SK-N-SH (cell line): Measurements from ENCODE around the gene GFM1. TPM values are rescaled to one million over a fixed set of nuclear protein-coding genes. Genes with fewer than 3 reads are reported as not detected.

Source experiments
- CTCF ChIA-PET: fragments of 300-600, 350-600 bp; formaldehyde crosslinking; extraction: SDS; loops from one replicate; lab custom pipeline; 2021; lab: Yijun Ruan, JAX
- POLR2A ChIA-PET: fragments of 350-600 bp; sonication (Branson Sonifier 250); formaldehyde crosslinking; extraction: SDS; loops from one replicate; lab custom pipeline; 2020; ENCODE audit warnings: antibody characterized with exemption, inconsistent platforms; lab: Yijun Ruan, JAX
- DNase-seq: peaks from one replicate; pipeline ENCODE4 v3.0.0; 2012
- H2AFZ ChIP-seq: fragments of 200-600 bp; sonication (generic); 2 replicates; pipeline ENCODE4 v1.8.1; 2016; ENCODE audit warnings: antibody characterized with exemption, mild to moderate bottlenecking, low read depth
- H3F3A ChIP-seq: fragments of 200-600 bp; sonication (generic); replicated peaks from 2 replicates; pipeline ENCODE3; 2016; ENCODE audit warnings: antibody characterized with exemption, mild to moderate bottlenecking; ENCODE audit not compliant: insufficient read depth
- H3K27ac ChIP-seq, 2 experiments: fragments of 200-500 bp in 1 of 2; fragments of 200-600 bp in 1 of 2; sonication (Bioruptor generic) in 1 of 2; sonication (generic), shearing (Covaris generic) in 1 of 2; 2 replicates each; pipeline versions ENCODE4 v1.5.1 to v1.6.1; 2014 to 2016; ENCODE audit warnings: low read depth in 2 of 2, inconsistent platforms in 1 of 2, low read length in 1 of 2, mild to moderate bottlenecking in 1 of 2, mixed read lengths in 1 of 2
- H3K27me3 ChIP-seq: fragments of 200-600 bp; sonication (generic), shearing (Covaris generic); 2 replicates; pipeline ENCODE4 v1.6.1; 2016; ENCODE audit warnings: mixed run types; ENCODE audit not compliant: insufficient read depth
- H3K36me3 ChIP-seq, 2 experiments: fragments of 200-500 bp in 1 of 2; fragments of 200-600 bp in 1 of 2; sonication (Bioruptor generic) in 1 of 2; sonication (generic) in 1 of 2; replicated peaks in 1 of 2; 2 replicates each; pipeline versions ENCODE3 to v1.5.1; 2014 to 2016; ENCODE audit warnings: low read length in 1 of 2, mild to moderate bottlenecking in 1 of 2; ENCODE audit not compliant: insufficient read depth in 2 of 2, control insufficient read depth in 1 of 2
- H3K4me1 ChIP-seq, 2 experiments: fragments of 200-500 bp in 1 of 2; fragments of 200-600 bp in 1 of 2; sonication (Bioruptor generic) in 1 of 2; sonication (generic), shearing (Covaris generic) in 1 of 2; 2 replicates each; pipeline versions ENCODE4 v1.5.1 to v1.6.1; 2014 to 2016; ENCODE audit warnings: low read depth in 1 of 2, low read length in 1 of 2, mixed run types in 1 of 2; ENCODE audit not compliant: insufficient read depth in 2 of 2, control insufficient read depth in 1 of 2
- H3K4me2 ChIP-seq: fragments of 200-600 bp; sonication (generic), shearing (Covaris generic); 2 replicates; pipeline ENCODE4 v1.6.1; 2017; ENCODE audit warnings: mixed run types
- H3K4me3 ChIP-seq, 2 experiments: fragments of 200-500 bp in 1 of 2; fragments of 200-600 bp in 1 of 2; sonication (Bioruptor generic) in 1 of 2; sonication (generic), shearing (Covaris generic) in 1 of 2; 2 replicates each; pipeline versions ENCODE4 v1.5.1 to v1.8.1; 2014 to 2016; ENCODE audit warnings: low read depth in 2 of 2, inconsistent platforms in 1 of 2, low read length in 1 of 2, mild to moderate bottlenecking in 1 of 2, mixed read lengths in 1 of 2, moderate library complexity in 1 of 2
- H3K79me2 ChIP-seq: fragments of 200-600 bp; sonication (generic); 2 replicates; pipeline ENCODE4 v1.8.1; 2017; ENCODE audit warnings: mild to moderate bottlenecking; ENCODE audit not compliant: insufficient read depth
- H3K9ac ChIP-seq: fragments of 200-600 bp; sonication (generic); 2 replicates; pipeline ENCODE4 v1.6.1; 2017; ENCODE audit warnings: mixed run types
- H3K9me2 ChIP-seq: fragments of 200-600 bp; sonication (generic); 2 replicates; pipeline ENCODE4 v1.6.1; 2017; ENCODE audit warnings: mixed run types
- H3K9me3 ChIP-seq: fragments of 200-600 bp; sonication (generic); 2 replicates; pipeline ENCODE4 v1.6.1; 2017; ENCODE audit warnings: mixed run types, mild to moderate bottlenecking, moderate library complexity
- H4K20me1 ChIP-seq: fragments of 200-600 bp; sonication (generic); 2 replicates; pipeline ENCODE4 v1.6.1; 2017; ENCODE audit warnings: mild to moderate bottlenecking, mixed run types; ENCODE audit not compliant: insufficient read depth
- CTCF ChIP-seq: fragments of 200-600 bp; sonication (generic); IDR thresholded peaks from 2 replicates; pipeline ENCODE4 v1.6.1; 2017; ENCODE audit warnings: antibody characterized with exemption, mild to moderate bottlenecking, moderate library complexity
- ELF1 ChIP-seq: IDR thresholded peaks from 2 replicates; pipeline ENCODE4 v1.4.0; 2012
- EP300 ChIP-seq, 2 experiments: IDR thresholded peaks; 2 replicates each; pipeline versions ENCODE4 v1.4.0 to v1.6.1; 2012; ENCODE audit warnings: borderline replicate concordance in 1 of 2, low read depth in 1 of 2, low read length in 1 of 2
- FOSL2 ChIP-seq: IDR thresholded peaks from 2 replicates; pipeline ENCODE4 v1.4.0; 2012; ENCODE audit warnings: low read depth, mild to moderate bottlenecking, moderate library complexity, borderline replicate concordance
- FOXM1 ChIP-seq: IDR thresholded peaks from 2 replicates; pipeline ENCODE4 v1.4.0; 2012; ENCODE audit warnings: low read depth, mild to moderate bottlenecking
- JUND ChIP-seq: IDR thresholded peaks from 2 replicates; pipeline ENCODE4 v1.4.0; 2012
- MXI1 ChIP-seq: IDR thresholded peaks from 2 replicates; pipeline ENCODE4 v1.6.1; 2012; ENCODE audit warnings: mild to moderate bottlenecking, low read depth, low read length, improper control_type of control experiment
- POLR2AphosphoS5 ChIP-seq: IDR thresholded peaks from 2 replicates; pipeline ENCODE4 v1.6.1; 2012; ENCODE audit warnings: low read depth, low read length
- REST ChIP-seq: IDR thresholded peaks from 2 replicates; pipeline ENCODE4 v1.6.1; 2012; ENCODE audit warnings: mild to moderate bottlenecking, low read depth, low read length, moderate library complexity
- TAF1 ChIP-seq: IDR thresholded peaks from 2 replicates; pipeline ENCODE4 v1.6.1; 2012; ENCODE audit warnings: low read depth, mild to moderate bottlenecking, low read length, moderate library complexity, borderline replicate concordance
- TEAD4 ChIP-seq: IDR thresholded peaks from 2 replicates; pipeline ENCODE4 v1.4.0; 2012; ENCODE audit warnings: mild to moderate bottlenecking, borderline replicate concordance; ENCODE audit not compliant: insufficient read depth
- ZBTB33 ChIP-seq: IDR thresholded peaks from 2 replicates; pipeline ENCODE4 v1.4.0; 2012; ENCODE audit warnings: low read depth, borderline replicate concordance
- WGBS: methylation state at CpG from one replicate; pipeline ENCODE4 v1.1.6; 2017; ENCODE audit warnings: low lambda C conversion rate; 5-methylcytosine and 5-hydroxymethylcytosine counted together
- polyA plus RNA-seq, 3 experiments: library from polyadenylated mRNA; depleted of rRNA; stranded (reverse); fragments of >200 nt; gene quantifications; 2 replicates each; pipeline ENCODE4 v1.2.3, GENCODE V29; 2012

The GFM1 gene
- polyA plus RNA-seq, 1 of the 3 experiments (the other 2 are of a cell fraction), result 25.2 TPM

GRCh38 chr3:158735296-158736033 lies 91.1 kb downstream of the GFM1 start:
- Histone ChIP-seq H3K9me3 (no peaks in the 10 kb centered on the region), H3K9ac (no peak overlapping the region), H3K4me3 (no peak overlapping the region), H3K4me1 (peaks cover 0 to 6% of the 10 kb centered on the region in 2 experiments; a peak in 1 of 4 replicates), H4K20me1 (no peaks in the 10 kb centered on the region), H3F3A (no peaks in the 10 kb centered on the region), H3K79me2 (no peaks in the 10 kb centered on the region), H3K9me2 (no peaks in the 10 kb centered on the region), H3K4me2 (no peak overlapping the region), H2AFZ (no peak overlapping the region), H3K27ac (no peak overlapping the region), H3K27me3 (no peaks in the 10 kb centered on the region), H3K36me3 (no peaks in the 10 kb centered on the region)
- DNase-seq, result no peak
- WGBS, result 88% methylated on average over 7 of the region's 7 CpGs
- POLR2A ChIA-PET, result no interaction called here
- TF ChIP-seq FOXM1, result no peak
- TF ChIP-seq MXI1, result no peak
- no peak for TF ChIP-seq JUND
- TF ChIP-seq EP300 (IDR thresholded peaks at IDR 0.05; ENCODE audit: borderline replicate concordance in 1 of 2, low read depth in 1 of 2, low read length in 1 of 2), result no peak
- no peak for TF ChIP-seq FOSL2
- no peak for TF ChIP-seq ELF1
- no peak for TF ChIP-seq CTCF
- TF ChIP-seq TEAD4, result no peak
- TF ChIP-seq POLR2AphosphoS5, result no peak
- no peak for TF ChIP-seq TAF1
- TF ChIP-seq ZBTB33, result no peak
- TF ChIP-seq REST, result no peak
- CTCF ChIA-PET, result interaction anchor here (1.1 to 1.7 kb wide), 3 partner anchors 56 to 111 kb away, joined by 3 to 4 read pairs (median 3); no protein-coding TSS in a partner anchor
